HG03520 (cell line): ENCODE results near the gene SORCS2.

Experiments used
- ATAC-seq: cut with Tn5 transposase; IDR thresholded peaks from one replicate; pipeline ENCODE4 v1.9.1; 2021; ENCODE audit warnings: mild to moderate bottlenecking, moderate library complexity; ENCODE audit not compliant: unreplicated experiment

The SORCS2 gene

GRCh38 chr4:7487998-7488671 lies 295.8 kb downstream of the SORCS2 start:
- ATAC-seq, result no peak

GRCh38 chr4:7491915-7492314 lies 299.6 kb downstream of the SORCS2 start:
- no peak for ATAC-seq

- ATAC-seq, result no peak
Observed at GRCh38 chr4:7498446-7499200, 306.3 kb downstream of the SORCS2 start.

- no peak for ATAC-seq
Observed at GRCh38 chr4:7499661-7500060, 307.3 kb downstream of the SORCS2 start.

GRCh38 chr4:7500404-7500803 lies 308.1 kb downstream of the SORCS2 start:
- ATAC-seq, result no peak

GRCh38 chr4:7501314-7501713 lies 309.0 kb downstream of the SORCS2 start:
- ATAC-seq, result no peak

- no peak for ATAC-seq
Observed at GRCh38 chr4:7501873-7502272, 309.5 kb downstream of the SORCS2 start.

GRCh38 chr4:7503559-7504249 lies 311.4 kb downstream of the SORCS2 start:
- no peak for ATAC-seq

- ATAC-seq, result no peak
Observed at GRCh38 chr4:7505116-7505900, 313.0 kb downstream of the SORCS2 start.

- ATAC-seq, result no peak
Observed at GRCh38 chr4:7506119-7506518, 313.8 kb downstream of the SORCS2 start.

GRCh38 chr4:7506572-7506971 lies 314.2 kb downstream of the SORCS2 start:
- ATAC-seq, result no peak

- no peak for ATAC-seq
Observed at GRCh38 chr4:7507381-7507780, 315.0 kb downstream of the SORCS2 start.

GRCh38 chr4:7510066-7510465 lies 317.7 kb downstream of the SORCS2 start:
- ATAC-seq, result no peak

GRCh38 chr4:7510538-7510937 lies 318.2 kb downstream of the SORCS2 start:
- no peak for ATAC-seq

- no peak for ATAC-seq
Observed at GRCh38 chr4:7511525-7511924, 319.2 kb downstream of the SORCS2 start.

GRCh38 chr4:7512428-7512827 lies 320.1 kb downstream of the SORCS2 start:
- no peak for ATAC-seq

- ATAC-seq, result no peak
Observed at GRCh38 chr4:7512946-7513345, 320.6 kb downstream of the SORCS2 start.

- ATAC-seq, result no peak
Observed at GRCh38 chr4:7513671-7514070, 321.3 kb downstream of the SORCS2 start.

- no peak for ATAC-seq
Observed at GRCh38 chr4:7514281-7514680, 321.9 kb downstream of the SORCS2 start.

- no peak for ATAC-seq
Observed at GRCh38 chr4:7514789-7515188, 322.5 kb downstream of the SORCS2 start.

- ATAC-seq, result no peak
Observed at GRCh38 chr4:7515390-7515902, 323.1 kb downstream of the SORCS2 start.
